Activated T-cell treated with anti-CD3 and anti-CD28 coated beads, Interleukin-2, amount 50 U/mL, for 24 hours (primary cell): ENCODE measurements around the gene PUDP.

Source experiments
- DNase-seq: peaks from one replicate; pipeline ENCODE4 v3.0.0-alpha.2; 2020
- H3K27ac Mint-ChIP-seq: 2 replicates; pipeline ENCODE4 v1.8.0; 2020; ENCODE audit warnings: mild to moderate bottlenecking, mixed read lengths
- H3K27me3 Mint-ChIP-seq: 2 replicates; pipeline ENCODE4 v1.8.0; 2020; ENCODE audit warnings: mixed read lengths
- H3K36me3 Mint-ChIP-seq: 2 replicates; pipeline ENCODE4 v1.8.0; 2020; ENCODE audit warnings: low read depth, mixed read lengths
- H3K4me1 Mint-ChIP-seq: 2 replicates; pipeline ENCODE4 v1.8.0; 2020; ENCODE audit warnings: low read depth, mixed read lengths
- H3K4me3 Mint-ChIP-seq: 2 replicates; pipeline ENCODE4 v1.8.0; 2020; ENCODE audit warnings: mild to moderate bottlenecking, moderate library complexity, mixed read lengths
- H3K9me3 Mint-ChIP-seq: 2 replicates; pipeline ENCODE4 v1.8.0; 2020; ENCODE audit warnings: mixed read lengths

PUDP gene

DNA sequence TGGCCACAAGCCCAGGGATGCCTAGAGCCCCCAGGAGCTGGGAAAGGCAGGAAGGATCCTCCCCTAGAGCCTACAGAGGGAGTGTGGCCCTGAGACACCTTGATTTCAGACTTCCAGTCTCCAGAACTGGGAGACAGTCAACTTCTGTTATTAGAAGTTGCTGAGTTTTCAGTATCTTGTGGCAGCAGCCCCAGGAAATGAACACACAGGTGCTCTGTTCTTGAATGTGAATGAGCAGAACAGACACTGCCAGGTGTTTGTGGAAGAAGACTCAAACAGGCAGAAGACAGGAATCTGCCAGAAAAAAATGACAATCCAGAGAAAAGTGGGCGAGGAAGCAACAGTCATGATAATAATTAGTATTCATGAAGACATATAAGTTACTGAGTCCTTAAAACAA is 64.9 kb downstream of the PUDP start:
- H3K4me1 Mint-ChIP-seq, result peaks cover 64% of the 10 kb centered on the region
- DNase-seq, result no peak
- no peaks in the 10 kb centered on the region for H3K9me3 Mint-ChIP-seq
- H3K27me3 Mint-ChIP-seq, result peaks cover 21% of the 10 kb centered on the region
- H3K36me3 Mint-ChIP-seq, result peaks cover 27% of the 10 kb centered on the region
- peak overlapping the region; percentile 26 for H3K4me3 Mint-ChIP-seq
- peak overlapping the region; percentile 94 for H3K27ac Mint-ChIP-seq

DNA sequence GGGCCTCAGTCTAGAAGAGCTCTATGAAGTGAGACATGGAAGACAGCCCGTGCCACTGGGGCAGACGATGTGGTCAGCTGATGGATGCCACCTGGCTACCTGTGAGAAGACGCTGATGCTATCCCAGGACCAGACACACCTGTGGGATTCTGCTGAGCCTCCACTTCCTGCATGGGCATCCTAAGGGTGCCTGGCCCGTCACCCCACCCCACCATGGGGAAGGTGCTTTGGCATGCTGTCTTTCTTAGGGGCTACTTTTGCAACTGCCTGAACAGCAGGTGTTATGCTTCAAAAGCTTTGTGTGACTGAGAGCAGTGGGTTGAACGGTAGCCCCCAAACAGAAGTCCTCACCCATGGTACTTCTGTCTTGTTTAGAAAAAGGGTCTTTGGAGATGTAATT is 65.4 kb downstream of the PUDP start:
- Mint-ChIP-seq H3K27me3 (peaks cover 21% of the 10 kb centered on the region), H3K4me3 (no peak overlapping the region), H3K27ac (no peak overlapping the region), H3K4me1 (peaks cover 67% of the 10 kb centered on the region), H3K36me3 (peaks cover 31% of the 10 kb centered on the region), H3K9me3 (no peaks in the 10 kb centered on the region)
- DNase-seq, result no peak

DNA sequence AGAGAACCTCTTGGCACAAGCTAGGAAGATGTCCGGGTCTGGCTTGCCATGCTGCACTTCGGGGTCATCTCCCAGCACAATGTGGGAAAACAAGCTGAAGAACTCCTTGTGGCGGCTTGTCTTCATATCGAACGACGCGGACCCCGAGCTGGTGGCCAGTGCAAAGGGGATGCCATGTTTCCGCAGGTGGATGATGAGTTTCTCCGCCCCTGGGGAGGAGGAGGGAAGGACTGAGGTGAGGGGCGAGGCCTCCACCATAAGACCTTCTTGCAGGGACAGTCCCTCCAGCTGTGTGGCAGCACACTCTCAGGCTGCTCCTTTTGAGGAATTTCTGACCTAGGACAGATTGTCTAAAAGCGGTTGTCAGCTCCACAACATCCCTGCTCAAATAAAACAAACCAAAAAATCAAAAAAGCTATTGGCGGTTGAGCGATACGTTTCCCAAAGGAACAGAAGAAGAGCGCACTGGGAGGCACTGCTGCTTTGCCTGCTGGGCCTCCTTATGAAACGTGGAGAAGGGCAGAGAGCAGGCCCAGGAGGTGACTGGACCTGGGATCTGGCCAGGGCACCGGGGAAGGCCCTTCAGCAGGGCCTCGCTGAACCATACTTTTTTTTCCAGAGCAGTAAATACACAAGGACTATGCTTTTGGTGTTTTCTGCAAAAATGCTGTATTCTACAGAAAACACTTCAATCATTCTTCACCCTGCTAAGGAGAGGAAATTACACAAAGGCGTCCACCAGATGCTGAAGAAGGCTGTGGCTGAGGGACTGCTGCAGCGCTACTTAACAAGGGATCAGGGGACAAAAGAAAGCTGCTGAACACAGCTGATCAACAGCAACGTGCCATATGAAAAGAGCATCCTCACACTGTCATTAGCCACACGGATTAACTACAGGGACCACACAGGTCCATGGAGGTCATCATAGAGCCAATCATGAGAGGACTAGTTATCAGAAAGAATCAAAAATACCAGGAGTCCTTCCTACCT is 70.4 kb downstream of the PUDP start:
- H3K4me1 Mint-ChIP-seq, result peaks cover 46% of the 10 kb centered on the region
- H3K27ac Mint-ChIP-seq, result no peak overlapping the region

GRCh38 chrX:7076245-7076661 is 71.7 kb downstream of the PUDP start:
- DNase-seq, result no peak
- Mint-ChIP-seq H3K9me3 (no peaks in the 10 kb centered on the region), H3K27me3 (no peaks in the 10 kb centered on the region), H3K27ac (no peak overlapping the region), H3K4me1 (peaks cover 39% of the 10 kb centered on the region), H3K4me3 (no peak overlapping the region), H3K36me3 (peaks cover 57% of the 10 kb centered on the region)

More for the DNA sequence above, 70.4 kb downstream of the PUDP start:
- no peak for DNase-seq
- Mint-ChIP-seq H3K9me3 (no peaks in the 10 kb centered on the region), H3K36me3 (peaks cover 61% of the 10 kb centered on the region), H3K27me3 (no peaks in the 10 kb centered on the region), H3K4me3 (no peak overlapping the region)

DNA sequence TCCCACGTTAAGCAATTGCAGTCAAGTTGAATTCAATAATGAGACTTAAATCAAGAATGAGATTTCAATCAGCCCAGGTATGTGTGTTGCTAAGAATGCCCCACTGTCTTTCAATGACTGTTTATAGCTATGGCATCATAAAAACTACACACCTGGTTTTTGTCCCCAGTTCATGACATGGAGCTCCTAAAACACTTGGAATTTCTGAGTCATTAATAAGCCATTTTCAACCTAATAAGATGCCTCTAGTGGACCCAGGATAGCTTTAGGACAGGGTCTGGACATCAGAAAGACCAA is 73.1 kb downstream of the PUDP start:
- H3K4me1 Mint-ChIP-seq, result peaks cover 40% of the 10 kb centered on the region
- H3K27ac Mint-ChIP-seq, result no peak overlapping the region
- peaks cover 62% of the 10 kb centered on the region for H3K36me3 Mint-ChIP-seq
- DNase-seq, result no peak
- no peaks in the 10 kb centered on the region for H3K27me3 Mint-ChIP-seq
- H3K9me3 Mint-ChIP-seq, result no peaks in the 10 kb centered on the region
- H3K4me3 Mint-ChIP-seq, result no peak overlapping the region

- no peak overlapping the region for H3K27ac Mint-ChIP-seq
- peaks cover 62% of the 10 kb centered on the region for H3K36me3 Mint-ChIP-seq
- H3K4me3 Mint-ChIP-seq, result no peak overlapping the region
- H3K27me3 Mint-ChIP-seq, result no peaks in the 10 kb centered on the region
- DNase-seq, result no peak
- peaks cover 44% of the 10 kb centered on the region for H3K4me1 Mint-ChIP-seq
- H3K9me3 Mint-ChIP-seq, result no peaks in the 10 kb centered on the region
Observed at GRCh38 chrX:7074148-7074907, 73.6 kb downstream of the PUDP start.

GRCh38 chrX:7073336-7073735 is 74.6 kb downstream of the PUDP start:
- no peaks in the 10 kb centered on the region for H3K9me3 Mint-ChIP-seq
- no peak overlapping the region for H3K4me3 Mint-ChIP-seq
- no peaks in the 10 kb centered on the region for H3K27me3 Mint-ChIP-seq
- peaks cover 51% of the 10 kb centered on the region for H3K4me1 Mint-ChIP-seq
- H3K27ac Mint-ChIP-seq, result no peak overlapping the region
- no peak for DNase-seq
- peaks cover 67% of the 10 kb centered on the region for H3K36me3 Mint-ChIP-seq

- DNase-seq, result no peak
- Mint-ChIP-seq H3K4me1 (peaks cover 52% of the 10 kb centered on the region), H3K9me3 (no peaks in the 10 kb centered on the region), H3K36me3 (peaks cover 72% of the 10 kb centered on the region), H3K4me3 (no peak overlapping the region), H3K27ac (no peak overlapping the region), H3K27me3 (no peaks in the 10 kb centered on the region)
Observed at GRCh38 chrX:7072856-7073255, 75.1 kb downstream of the PUDP start.

- Mint-ChIP-seq H3K27me3 (no peaks in the 10 kb centered on the region), H3K27ac (no peak overlapping the region), H3K4me3 (no peak overlapping the region), H3K4me1 (peaks cover 46% of the 10 kb centered on the region), H3K9me3 (no peaks in the 10 kb centered on the region), H3K36me3 (peaks cover 72% of the 10 kb centered on the region)
- no peak for DNase-seq
Observed at GRCh38 chrX:7071390-7071789, 76.6 kb downstream of the PUDP start.

DNA sequence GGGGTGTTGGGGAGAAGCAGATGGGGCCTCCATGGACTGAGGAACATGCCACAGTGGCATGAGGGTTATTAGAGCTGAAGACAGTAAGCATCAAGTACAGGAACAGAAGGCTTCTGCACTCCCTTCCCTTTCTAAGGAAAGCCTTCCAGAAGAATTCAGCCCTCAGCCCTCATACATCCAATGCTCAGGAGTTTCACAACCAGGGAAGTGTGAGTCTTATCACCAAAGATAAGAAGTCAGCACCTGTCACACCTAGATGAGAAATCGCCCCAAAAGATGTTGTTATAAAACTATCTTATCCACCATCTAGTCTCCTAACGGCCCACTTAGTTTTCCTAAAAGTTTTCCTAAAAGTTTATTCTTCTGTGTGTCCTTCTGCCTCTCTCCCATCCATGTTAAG is 78.4 kb downstream of the PUDP start:
- no peaks in the 10 kb centered on the region for H3K9me3 Mint-ChIP-seq
- H3K4me1 Mint-ChIP-seq, result peaks cover 36% of the 10 kb centered on the region
- H3K27ac Mint-ChIP-seq, result no peak overlapping the region
- no peaks in the 10 kb centered on the region for H3K27me3 Mint-ChIP-seq
- DNase-seq, result no peak
- no peak overlapping the region for H3K4me3 Mint-ChIP-seq
- peaks cover 66% of the 10 kb centered on the region for H3K36me3 Mint-ChIP-seq

DNA sequence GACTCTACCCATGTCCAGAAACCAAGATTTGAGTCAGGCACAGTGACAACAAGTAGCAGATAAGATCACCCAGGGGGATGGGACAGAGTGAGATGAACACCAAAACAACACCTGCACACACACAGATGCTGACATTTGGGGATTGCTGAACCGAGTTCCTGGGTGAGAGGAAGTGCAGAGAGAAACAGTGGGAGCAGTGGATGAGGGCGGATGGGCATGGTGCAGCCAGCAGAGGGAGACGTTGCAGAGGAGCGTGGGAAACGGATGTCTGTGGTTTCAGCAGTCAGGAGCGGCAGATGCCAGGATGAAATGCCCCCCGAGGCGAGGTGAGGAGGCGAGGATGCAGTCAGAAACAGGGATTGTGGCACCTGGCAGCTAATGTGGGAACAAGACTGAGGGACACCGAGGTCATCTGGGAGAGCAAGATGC is 79.0 kb downstream of the PUDP start:
- Mint-ChIP-seq H3K9me3 (no peaks in the 10 kb centered on the region), H3K36me3 (peaks cover 66% of the 10 kb centered on the region), H3K27me3 (no peaks in the 10 kb centered on the region), H3K27ac (no peak overlapping the region), H3K4me3 (no peak overlapping the region), H3K4me1 (peaks cover 34% of the 10 kb centered on the region)
- DNase-seq, result peak; percentile 41

GRCh38 chrX:7067256-7067655 is 80.7 kb downstream of the PUDP start:
- H3K4me1 Mint-ChIP-seq, result peaks cover 45% of the 10 kb centered on the region
- H3K36me3 Mint-ChIP-seq, result peaks cover 68% of the 10 kb centered on the region
- no peak overlapping the region for H3K4me3 Mint-ChIP-seq
- H3K27me3 Mint-ChIP-seq, result no peaks in the 10 kb centered on the region
- DNase-seq, result no peak
- H3K27ac Mint-ChIP-seq, result no peak overlapping the region
- no peaks in the 10 kb centered on the region for H3K9me3 Mint-ChIP-seq

DNA sequence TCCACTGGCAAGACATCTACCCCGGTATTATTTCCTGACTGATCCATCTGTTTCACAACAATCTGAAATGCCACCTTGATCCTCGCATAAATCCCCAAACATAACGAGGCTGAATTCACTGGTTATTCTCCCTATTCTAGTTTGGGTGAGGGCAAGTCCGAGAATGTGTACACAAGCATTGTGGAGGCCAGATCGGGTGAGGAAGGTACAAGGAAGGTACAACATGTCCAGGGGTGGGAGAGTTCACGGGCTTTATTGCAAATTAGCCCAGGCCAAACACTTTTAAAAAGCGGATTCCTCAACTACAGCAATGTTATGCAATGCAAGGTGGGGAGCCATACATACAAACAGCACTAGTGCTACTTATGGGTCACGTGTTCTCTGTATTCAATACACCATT is 82.5 kb downstream of the PUDP start:
- H3K4me3 Mint-ChIP-seq, result no peak overlapping the region
- no peak for DNase-seq
- no peak overlapping the region for H3K27ac Mint-ChIP-seq
- H3K9me3 Mint-ChIP-seq, result no peaks in the 10 kb centered on the region
- H3K4me1 Mint-ChIP-seq, result peaks cover 51% of the 10 kb centered on the region
- peaks cover 76% of the 10 kb centered on the region for H3K36me3 Mint-ChIP-seq
- H3K27me3 Mint-ChIP-seq, result no peaks in the 10 kb centered on the region

DNA sequence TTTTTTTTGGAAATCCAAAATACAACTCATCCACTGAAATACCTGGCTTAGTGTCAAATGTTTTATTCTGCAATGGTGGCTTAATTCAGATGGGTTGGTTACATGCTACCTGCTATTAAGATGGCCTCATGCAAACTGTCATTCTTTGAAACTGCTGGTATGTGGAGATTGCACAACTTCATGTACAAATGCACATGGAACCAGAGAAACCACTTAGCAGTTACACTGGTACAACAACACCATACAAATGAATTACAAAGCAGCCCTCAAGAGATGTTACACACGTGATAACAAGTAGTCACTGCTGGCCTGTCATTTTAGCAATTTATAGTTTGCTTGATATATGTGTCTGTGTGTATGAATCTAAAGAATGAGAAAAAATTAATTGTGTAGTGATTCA is 85.0 kb downstream of the PUDP start:
- peaks cover 86% of the 10 kb centered on the region for H3K36me3 Mint-ChIP-seq
- peaks cover 50% of the 10 kb centered on the region for H3K4me1 Mint-ChIP-seq
- no peaks in the 10 kb centered on the region for H3K9me3 Mint-ChIP-seq
- H3K4me3 Mint-ChIP-seq, result no peak overlapping the region
- no peaks in the 10 kb centered on the region for H3K27me3 Mint-ChIP-seq
- DNase-seq, result no peak
- no peak overlapping the region for H3K27ac Mint-ChIP-seq

DNA sequence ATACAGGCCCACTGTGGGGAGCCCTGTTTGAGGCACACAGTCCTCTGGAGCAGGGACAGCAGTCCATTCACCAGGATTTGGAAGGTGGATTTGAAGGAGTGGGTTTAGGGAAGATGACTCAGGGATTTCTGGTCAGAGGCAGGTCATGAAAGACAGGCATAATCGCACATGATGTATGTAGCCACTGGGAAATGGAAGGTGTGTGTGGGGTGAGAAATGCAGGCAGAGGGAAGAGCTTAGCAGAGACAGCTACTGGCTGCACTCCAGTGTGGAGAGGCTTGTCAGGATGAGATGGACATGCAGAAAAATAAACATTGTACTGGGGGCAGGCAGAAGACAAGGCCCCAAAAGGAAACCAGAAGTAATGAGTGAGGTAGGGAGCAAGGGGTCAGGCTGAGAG is 85.7 kb downstream of the PUDP start:
- no peak for DNase-seq
- Mint-ChIP-seq H3K4me1 (peaks cover 49% of the 10 kb centered on the region), H3K36me3 (peaks cover 86% of the 10 kb centered on the region), H3K9me3 (no peaks in the 10 kb centered on the region), H3K4me3 (no peak overlapping the region), H3K27ac (no peak overlapping the region), H3K27me3 (no peaks in the 10 kb centered on the region)
